HS-27A (cell line): Measurements from ENCODE around the gene TTLL11.
"Not testable (repeated sequence)": the region's sequence is repeated elsewhere in the genome, so short reads cannot be mapped to it uniquely, and the experiment has no call there.

ENCODE experiments used
- DNase-seq: peaks from one replicate; pipeline ENCODE4 v3.0.0-alpha.2; 2012; ENCODE audit warnings: low read depth, missing footprints

Gene TTLL11

GRCh38 chr9:122085260-122085659 lies 7.8 kb downstream of the TTLL11 start:
- no peak for DNase-seq

- DNase-seq = no peak
These were observed 9.0 kb downstream of the TTLL11 start for GRCh38 chr9:122084026-122084675.

GRCh38 chr9:122080986-122081385 lies 12.1 kb downstream of the TTLL11 start:
- no peak for DNase-seq

- no peak for DNase-seq
These were observed 14.6 kb downstream of the TTLL11 start for GRCh38 chr9:122078557-122078956.

- DNase-seq = no peak
These were observed 16.3 kb downstream of the TTLL11 start for GRCh38 chr9:122076773-122077172.

- DNase-seq = no peak
These were observed 17.0 kb downstream of the TTLL11 start for GRCh38 chr9:122076117-122076516.

GRCh38 chr9:122075135-122076030 lies 17.7 kb downstream of the TTLL11 start:
- no peak for DNase-seq

GRCh38 chr9:122071715-122072114 lies 21.4 kb downstream of the TTLL11 start:
- no peak for DNase-seq

GRCh38 chr9:122070728-122071515 lies 22.2 kb downstream of the TTLL11 start:
- no peak for DNase-seq

GRCh38 chr9:122066680-122067079 lies 26.4 kb downstream of the TTLL11 start:
- not testable (repeated sequence) for DNase-seq

- DNase-seq = no peak
These were observed 27.0 kb downstream of the TTLL11 start for GRCh38 chr9:122065923-122066629.

GRCh38 chr9:122060481-122060880 lies 32.6 kb downstream of the TTLL11 start:
- no peak for DNase-seq

- no peak for DNase-seq
These were observed 33.2 kb downstream of the TTLL11 start for GRCh38 chr9:122059955-122060324.

- no peak for DNase-seq
These were observed 33.7 kb downstream of the TTLL11 start for GRCh38 chr9:122059214-122059954.

- DNase-seq = no peak
These were observed 34.4 kb downstream of the TTLL11 start for GRCh38 chr9:122058709-122059108.

GRCh38 chr9:122058051-122058450 lies 35.1 kb downstream of the TTLL11 start:
- DNase-seq = no peak

GRCh38 chr9:122057211-122057610 lies 35.9 kb downstream of the TTLL11 start:
- DNase-seq = no peak

- DNase-seq = no peak
These were observed 36.6 kb downstream of the TTLL11 start for GRCh38 chr9:122056484-122056883.

- DNase-seq = no peak
These were observed 37.4 kb downstream of the TTLL11 start for GRCh38 chr9:122055701-122056100.

- no peak for DNase-seq
These were observed 39.3 kb downstream of the TTLL11 start for GRCh38 chr9:122053567-122054350.
